GM19238 (cell line): Measurements from ENCODE around the gene RPL32.
"Not testable (repeated sequence)": the region's sequence is repeated elsewhere in the genome, so short reads cannot be mapped to it uniquely, and the experiment has no call there.

ENCODE experiments used
- DNase-seq: peaks from one replicate; pipeline ENCODE4 v3.0.0; 2011; ENCODE audit warnings: low spot score; ENCODE audit not compliant: insufficient read length

RPL32 gene

DNA sequence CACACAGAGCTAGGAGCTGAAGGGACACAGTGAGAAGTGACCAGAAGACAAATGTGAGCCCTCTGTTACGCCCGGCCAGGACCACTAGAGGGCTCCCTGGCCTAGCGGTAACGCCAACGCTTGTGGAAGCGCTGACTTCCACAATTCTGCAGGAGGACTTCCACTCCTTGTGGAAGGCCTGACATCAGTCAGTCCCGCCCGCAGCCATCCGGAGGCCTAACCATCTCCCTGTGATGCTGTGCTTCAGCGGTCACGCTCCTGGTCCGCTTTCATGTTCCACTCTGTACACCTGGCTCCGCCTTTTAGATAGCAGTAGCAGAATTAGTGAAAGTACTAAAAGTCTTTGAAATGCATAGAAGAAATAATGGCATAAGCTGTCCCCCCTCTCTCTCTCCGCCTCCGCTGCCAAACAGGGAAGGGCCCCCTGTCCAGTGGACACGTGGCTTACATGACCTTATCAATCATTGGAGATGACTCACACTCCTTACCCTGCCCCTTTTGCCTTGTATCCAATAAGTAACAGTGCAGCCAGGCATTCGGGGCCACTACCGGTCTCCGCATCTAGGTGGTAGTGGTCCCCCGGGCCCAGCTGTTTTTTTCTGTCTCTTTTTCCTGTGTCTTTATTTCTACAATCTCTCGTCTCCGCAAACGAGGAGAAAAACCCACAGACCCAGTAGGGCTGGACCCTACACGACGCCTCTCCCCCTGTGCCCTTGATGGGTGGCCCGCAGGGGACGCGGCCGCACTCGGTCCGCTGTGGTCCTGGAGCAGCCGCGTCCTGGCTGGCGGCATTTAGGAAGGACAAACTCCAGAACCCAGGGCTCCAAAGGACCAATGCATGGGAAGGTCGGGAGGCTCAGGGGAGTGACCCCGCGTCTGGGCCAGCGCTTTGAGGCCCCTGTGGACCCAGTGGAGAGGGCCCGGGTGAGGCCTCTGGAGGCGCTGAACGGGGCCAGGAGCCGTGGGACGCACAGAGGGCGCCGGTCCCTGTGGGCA lies 27.0 kb upstream of the RPL32 start:
- peak; percentile 64 for DNase-seq

DNA sequence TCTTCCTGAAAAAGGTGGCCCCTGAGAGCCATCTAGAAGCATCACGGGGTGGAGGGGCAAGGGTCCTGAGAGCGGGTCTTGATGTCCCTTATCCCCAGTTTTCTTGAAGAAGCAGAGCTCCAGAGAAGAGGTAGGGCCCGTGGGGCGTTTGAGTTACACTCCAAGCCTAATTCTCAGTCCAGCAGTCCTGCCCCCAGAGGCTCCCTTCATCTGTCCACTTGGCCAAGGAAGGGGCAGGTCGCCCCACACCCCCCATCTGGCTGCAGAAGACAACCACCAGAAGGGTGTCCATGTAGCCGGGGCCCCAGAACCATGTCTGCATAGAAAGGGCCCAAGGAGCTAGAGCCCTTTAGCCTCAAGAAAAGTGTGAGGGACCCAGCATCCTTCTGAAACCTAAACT lies 25.5 kb upstream of the RPL32 start:
- DNase-seq: no peak

DNA sequence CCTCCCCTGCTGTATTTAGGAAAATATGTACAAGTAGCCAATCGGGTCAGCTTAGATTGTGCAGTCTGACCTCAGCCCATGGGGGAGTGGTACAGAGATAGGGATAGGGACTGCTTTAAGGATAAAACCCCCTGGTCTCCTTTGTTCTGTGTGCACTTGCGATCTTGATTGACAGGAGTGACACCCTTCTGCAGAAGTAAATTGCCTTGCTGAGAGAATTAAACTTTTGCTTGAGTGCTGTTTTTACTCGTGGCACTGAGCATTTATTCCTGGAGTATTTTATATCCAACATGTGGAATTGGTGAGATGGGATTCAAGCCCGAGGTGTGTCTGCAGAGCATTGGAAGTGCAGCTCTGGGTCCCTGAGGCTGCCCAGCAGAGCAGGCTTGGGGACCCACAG lies 23.9 kb upstream of the RPL32 start:
- DNase-seq: no peak

DNA sequence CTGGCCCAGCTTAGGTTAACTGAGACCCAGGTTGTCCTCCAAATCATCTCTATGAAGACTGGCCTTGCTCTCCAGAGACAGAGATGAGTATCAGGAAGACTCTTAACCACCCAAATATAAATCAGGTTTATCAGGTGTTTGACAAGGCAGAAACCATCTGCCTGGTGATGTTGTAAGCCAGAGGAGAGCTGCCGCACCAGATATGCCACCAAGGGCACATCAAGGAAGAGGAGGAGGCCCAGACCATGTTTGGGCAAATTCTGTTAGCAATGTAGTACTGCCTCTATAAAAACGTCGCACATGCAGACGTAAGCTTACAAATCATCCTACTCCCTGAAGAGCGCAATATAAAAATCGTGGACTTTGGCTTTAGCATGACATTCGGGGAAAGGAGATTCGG lies 21.0 kb upstream of the RPL32 start:
- no peak for DNase-seq

DNA sequence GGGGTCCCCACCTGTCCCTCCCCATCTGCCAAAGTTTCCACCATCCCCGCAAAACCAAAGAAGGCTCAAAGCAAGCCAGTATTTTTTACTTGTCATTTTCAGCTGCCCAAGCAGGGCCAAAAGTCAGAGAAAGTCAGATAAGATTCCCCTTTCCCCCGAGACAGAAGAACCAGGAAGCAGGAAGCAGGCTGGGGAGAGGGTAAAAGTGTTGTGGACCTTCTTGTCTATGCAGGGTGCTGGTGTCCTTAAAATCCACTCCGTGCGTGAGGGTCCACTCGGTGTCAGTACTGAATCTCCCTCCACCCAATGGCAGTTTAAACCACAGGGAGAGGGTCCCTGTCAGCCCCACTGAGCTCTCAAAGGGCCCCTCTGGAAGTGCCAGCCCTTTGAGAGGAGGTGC lies 20.2 kb upstream of the RPL32 start:
- DNase-seq: no peak

DNA sequence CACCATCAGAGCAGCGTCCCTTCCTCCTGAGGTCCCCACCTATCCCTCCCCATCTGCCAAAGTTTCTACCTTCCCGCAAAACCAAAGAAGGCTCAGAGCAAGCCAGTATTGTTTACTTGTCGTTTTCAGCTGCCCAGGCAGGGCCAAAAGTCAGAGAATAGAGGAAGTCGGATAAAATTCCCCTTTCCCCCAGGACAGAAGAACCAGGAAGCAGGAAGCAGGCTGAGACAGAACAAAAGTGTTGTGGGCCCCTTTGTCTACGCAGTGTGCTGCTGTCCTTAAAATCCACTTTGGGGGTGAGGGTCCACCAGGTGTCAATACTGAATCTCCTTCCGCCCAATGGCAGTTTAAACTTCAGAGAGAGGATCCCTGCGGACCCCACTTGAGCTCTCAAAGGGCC lies 18.5 kb upstream of the RPL32 start:
- no peak for DNase-seq

DNA sequence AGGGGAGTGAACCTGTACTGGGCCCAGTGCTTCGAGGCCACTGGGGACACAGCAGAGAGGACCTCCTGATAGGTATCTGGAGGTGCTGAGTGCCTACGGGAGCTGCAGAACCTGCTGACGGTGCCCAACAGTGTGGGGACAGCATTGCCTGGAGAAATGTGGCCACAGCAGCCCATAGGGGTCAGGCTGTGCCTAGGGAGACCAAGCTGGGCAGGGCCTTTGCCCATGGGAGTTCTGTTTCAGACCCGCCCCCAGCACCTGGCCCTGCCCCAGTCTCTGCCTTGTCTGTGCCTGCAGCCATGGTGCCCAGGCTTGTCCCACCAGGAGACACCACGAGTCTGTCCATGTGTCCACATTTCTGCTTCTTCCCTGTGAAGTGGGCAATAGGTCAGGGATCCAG lies 15.3 kb upstream of the RPL32 start:
- no peak for DNase-seq

DNA sequence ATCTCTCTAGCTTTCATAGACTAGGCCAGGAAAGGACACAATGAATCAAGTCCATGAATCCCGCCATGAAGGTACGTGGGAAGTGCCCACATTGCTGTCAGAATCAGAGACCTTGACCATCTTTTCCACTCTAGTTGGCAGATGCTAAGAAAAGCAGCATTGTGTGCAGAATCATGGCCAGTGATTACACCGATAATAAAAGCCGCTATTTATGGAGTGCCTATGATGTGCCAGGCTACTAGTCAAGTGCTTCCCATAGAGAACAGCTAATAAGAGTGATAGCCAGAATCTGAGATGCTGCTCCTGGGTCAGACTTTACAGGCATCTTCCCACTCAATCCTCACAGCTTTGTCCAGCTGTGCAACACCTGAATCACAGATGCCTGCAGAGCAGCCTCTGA lies 13.2 kb upstream of the RPL32 start:
- DNase-seq: no peak

DNA sequence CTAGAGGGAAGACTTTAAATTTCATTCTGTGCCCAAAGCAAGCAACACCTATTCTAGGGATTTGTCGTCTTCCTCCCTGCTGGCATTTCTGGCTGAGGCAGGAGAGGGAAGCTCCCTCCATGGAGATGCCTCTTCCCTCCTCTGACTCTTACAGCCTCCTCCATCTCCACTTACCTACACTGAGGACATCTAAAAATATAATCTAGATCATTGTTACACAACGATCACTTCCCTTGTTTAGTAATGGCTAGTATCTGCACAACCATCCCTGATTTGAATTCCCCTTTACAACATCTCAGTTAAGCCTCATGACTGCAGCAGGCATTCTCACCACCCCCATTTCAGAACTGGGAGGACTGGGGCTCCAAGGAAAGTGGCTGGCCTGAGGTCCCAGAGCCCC lies 12.5 kb upstream of the RPL32 start:
- not testable (repeated sequence) for DNase-seq

DNA sequence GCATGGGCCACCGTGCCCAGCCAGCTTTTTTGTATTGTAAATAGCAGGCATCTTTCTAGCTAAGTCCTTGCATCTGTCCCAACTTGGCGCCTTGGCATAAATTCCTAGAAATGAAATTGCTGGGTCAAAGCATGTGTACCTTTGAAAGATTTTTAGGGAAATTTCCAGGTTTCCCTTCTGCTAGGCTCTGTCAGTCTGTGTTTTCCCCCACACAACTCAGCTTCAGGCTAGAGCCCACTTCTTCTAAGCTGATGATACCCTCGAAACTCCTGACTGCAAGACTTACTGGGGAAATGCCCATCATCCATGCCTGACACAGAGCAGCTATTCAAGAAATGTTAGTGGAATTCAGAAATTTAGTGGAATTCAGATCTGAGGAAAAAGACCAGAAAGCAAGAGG lies 10.8 kb upstream of the RPL32 start:
- no peak for DNase-seq

DNA sequence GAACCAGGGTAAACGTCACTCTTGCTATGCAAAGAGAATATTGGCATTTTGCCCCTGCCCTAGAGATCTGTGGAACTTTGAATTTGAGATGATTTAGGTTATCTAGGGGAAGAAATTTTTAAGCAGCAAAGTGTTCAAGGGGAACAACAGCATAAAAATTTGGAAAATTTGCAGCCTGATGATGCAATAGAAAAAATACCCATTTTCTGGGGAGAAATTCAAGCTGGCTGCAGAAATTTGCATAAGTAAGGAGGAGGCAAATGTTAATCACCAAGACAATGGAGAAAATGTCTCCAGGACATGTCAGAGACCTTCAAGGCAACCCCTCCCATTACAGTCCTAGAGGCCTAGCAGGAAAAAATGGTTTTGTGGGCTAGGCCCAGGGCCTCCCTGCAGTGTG lies 4.4 kb upstream of the RPL32 start:
- no peak for DNase-seq

DNA sequence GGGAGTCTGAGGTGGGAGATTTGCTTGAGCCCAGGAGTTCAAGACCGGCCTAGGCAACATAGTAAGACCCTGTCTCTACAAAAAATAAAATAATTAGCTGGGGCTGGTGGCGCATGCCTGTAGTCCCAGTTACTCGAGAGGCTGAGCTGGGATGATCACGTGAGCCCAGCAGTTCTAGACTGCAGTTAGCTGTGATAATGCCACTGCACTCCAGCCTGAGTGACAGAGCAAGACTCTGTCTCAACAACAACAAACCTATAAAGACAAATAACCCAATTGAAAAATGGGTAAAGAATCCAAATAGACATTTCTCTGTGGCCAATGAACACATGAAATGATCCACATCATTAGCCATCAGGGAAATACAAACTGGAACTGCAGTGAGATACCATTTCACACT lies 1.1 kb upstream of the RPL32 start:
- no peak for DNase-seq

DNA sequence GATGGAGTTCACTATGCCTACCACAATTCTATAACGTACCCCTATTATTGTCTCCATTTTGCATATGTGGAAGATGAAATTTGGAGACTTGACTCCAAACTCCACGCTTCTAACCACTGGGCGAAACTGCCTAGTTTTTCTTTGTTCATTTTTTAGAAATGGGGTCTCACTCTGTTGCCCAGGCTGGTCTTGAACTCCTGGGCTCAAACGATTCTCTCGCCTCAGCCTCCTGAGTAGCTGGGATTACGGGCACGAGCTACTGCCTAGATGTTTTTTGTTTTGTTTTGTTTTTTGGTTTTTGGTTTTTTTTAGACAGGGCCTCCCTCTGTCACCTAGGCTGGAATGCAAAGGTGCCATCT lies 584 bp upstream of the RPL32 start:
- no peak for DNase-seq

DNA sequence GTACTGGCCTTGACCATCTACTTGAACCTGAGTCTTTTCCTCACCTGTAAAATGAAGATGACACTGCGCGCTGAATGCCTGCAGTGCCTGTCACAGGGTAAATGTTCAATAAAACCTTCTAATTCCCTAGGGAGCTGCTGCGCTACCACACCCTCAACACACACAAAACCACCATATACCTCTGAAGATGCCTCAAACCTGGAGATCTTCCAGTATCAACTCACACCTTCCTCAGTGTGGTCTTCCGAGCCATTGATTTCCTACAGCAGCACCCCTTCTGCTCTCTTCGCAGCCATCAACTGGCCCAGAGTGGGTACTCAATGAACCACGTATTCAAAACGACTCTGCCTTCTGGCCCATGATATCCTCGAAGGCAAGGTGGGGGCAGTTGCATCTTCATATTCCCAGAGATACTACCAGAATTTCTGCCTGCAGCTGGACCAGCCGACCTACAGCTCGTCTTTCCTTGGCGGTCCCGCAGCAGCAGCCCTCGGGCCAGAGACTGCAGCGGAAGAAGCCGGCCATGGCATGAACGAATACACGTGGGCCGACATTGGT lies 695 bp downstream of the RPL32 start:
- peak; percentile 39 for DNase-seq

DNA sequence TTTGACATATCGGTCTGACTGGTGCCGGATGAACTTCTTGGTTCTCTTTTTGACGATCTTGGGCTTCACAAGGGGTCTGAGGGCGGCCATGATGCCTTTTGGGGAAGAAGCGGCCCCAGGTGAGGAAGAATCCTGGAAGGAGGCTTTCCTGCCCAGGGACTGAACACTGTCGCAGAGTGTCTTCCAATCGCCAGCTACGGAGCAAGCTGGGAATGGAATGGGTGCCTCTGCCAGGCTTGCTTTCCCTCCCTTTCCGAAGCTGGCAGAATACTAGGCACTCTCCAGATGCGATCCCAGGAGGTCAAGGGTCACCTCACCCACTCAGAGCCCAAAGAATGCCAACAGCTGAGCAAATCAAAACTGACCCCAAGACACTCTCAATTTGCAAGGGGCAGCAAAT lies 1.2 kb downstream of the RPL32 start:
- DNase-seq: not testable (repeated sequence)

DNA sequence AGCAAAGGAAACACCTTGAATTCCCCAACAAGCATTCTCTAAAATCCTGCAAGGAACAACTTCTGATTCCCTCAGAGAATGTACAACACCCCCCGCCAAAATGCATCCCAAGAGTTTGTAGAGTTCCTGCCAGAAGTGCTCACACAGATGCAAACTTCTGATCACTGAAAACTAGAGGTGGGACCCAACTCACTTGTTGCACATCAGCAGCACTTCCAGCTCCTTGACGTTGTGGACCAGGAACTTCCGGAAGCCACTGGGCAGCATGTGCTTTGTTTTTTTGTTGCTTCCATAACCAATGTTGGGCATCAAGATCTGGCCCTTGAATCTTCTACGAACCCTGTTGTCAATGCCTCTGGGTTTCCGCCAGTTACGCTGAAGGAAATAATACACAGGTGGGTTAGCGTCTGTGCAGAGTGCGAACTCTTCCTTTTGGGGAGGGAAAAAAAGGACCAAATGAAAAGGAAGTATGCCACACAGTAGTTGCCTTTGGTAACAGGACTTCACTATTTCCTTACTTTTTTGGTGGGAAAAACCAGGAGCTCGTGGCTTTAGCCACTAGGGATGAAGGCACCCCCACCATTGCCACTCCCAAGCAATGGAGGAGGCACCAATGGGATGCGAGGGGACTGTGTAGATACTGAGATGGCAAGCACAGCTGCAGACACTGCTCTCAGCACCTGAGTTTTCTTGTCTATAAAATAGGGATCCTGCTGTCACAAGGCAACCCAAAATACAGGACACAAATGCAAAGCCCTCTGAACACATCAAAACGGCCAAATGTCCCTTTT lies 2.0 kb downstream of the RPL32 start:
- DNase-seq: no peak

DNA sequence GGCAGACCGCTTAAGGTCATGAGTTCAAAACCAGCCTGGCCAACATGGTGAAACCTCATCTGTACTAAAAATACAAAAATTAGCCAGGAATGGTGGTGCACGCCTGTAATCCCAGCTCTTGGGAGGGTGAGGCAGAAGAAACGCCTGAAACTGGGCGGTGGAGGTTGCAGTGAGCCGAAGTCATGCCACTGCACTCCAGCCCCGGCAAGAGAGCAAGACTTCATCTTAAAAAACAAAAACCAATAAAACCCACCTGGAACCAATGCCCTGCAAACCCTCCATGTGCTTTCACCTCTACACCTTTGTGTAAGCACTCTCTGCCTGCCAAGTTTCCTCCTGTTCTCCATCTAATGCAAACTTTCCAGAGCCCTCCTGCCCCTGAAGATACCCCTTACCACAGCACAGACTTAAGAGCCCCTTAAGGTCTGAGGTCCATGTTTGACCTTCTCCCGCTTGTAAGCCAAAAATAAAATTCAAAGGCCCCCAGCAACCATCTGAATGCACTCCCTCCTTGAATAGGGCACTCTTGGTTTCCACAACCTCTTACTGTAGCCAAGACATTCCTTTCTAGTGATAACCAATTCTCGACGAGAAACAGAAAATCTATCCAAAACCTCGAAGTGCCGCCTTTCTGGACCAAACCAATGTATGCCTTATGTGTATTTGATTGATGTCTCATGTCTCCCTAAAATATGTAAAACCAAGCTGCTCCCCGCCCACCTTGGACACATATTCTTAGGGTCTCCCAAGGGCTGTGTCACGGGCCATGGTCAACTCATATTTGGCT lies 3.0 kb downstream of the RPL32 start:
- DNase-seq: no peak

DNA sequence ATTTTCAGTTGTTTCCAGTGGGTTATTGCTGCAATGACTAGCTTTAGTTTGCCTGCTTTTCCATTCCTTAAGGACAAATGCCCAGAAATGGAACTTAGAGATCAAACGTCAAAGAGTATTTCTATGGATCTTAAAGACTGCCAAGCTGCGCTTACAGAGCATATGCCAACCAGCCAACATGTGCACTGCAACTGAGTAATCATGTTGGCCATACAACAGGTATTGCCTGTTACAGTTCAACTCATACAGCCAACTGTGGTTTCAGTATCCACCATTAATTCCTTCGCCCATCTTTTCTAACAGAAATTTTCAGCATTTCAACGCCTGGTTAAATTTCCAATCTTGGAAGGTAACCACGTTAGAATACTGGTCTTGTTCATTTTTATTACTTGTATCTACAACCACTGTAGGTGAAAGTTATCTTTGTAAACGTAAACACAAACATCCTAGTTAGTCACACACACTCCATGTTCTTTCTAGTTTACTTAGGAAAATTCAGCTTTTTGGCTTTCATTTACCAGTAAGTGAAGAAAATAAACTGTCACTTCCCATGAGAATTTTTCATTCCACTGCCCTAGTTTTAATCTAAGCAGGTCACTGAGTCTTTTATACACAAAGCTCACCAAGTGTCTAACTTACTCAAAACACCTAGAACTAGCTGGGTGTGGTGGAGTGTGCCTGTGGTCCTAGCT lies 3.9 kb downstream of the RPL32 start:
- no peak for DNase-seq

DNA sequence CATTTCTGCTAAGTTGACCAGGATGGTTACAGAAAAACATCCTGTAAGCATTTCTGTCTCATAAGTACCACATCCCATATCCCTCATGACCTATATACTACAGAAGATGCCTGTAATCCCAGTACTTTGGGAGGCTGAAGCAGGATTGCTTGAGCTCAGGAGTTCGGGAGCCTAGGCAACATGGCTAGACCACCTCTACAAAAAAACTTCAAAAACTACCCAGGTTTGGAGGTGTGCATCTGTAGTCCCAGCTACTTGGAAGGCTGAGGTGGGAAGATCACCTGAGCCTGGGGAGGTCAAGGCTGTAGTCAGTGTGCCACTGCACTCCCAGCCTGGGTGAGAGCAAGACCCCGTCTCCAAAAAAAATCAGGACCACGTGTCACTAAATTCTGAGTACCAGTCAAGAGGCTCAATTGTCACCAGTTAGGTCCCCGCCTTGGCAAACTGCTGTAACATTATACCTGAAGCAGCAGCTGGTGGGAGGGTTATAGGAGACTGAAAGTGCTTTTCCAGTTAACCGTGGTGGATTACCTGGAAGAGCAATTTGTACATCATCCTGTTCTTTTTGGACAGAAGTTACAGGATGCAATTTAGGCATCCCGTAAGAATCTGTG lies 6.2 kb downstream of the RPL32 start:
- DNase-seq: no peak
